K562 (cell line): Measurements from ENCODE around the gene TMIGD2. TPM values are rescaled to one million over a fixed set of nuclear protein-coding genes. Genes with fewer than 3 reads are reported as not detected.

Experiments
- ATAC-seq: fragments of 200-7000 bp; cut with Tn5 transposase; 3 replicates; pipeline ENCODE4 v1.9.1; 2020; ENCODE audit warnings: moderate library complexity
- BruUV-seq: library from RNA; stranded (reverse); fragments of 400-500 nt; replicated peaks from 2 replicates; lab custom pipeline; 2021; lab: Mats Ljungman, UMichigan
- CTCF ChIA-PET: fragments of 300-600 bp; formaldehyde crosslinking; extraction: SDS; loops from one replicate; lab custom pipeline; 2021; ENCODE audit warnings: low intra/inter-chr PET ratio; lab: Yijun Ruan, JAX
- POLR2A ChIA-PET: fragments of 300-600, 350-650 bp; sonication (Branson Sonifier 250); formaldehyde crosslinking; extraction: SDS; loops from one replicate; lab custom pipeline; 2021; ENCODE audit warnings: antibody characterized with exemption, inconsistent platforms; lab: Yijun Ruan, JAX
- DNase-seq, 4 experiments: peaks; one replicate each; pipeline versions ENCODE4 v3.0.0 to v3.0.0-alpha.2; 2011 to 2018; ENCODE audit warnings: low spot score in 3 of 4, mixed read lengths in 3 of 4; ENCODE audit errors: extremely low read depth in 1 of 4
- FAIRE-seq: peaks from 2 replicates; lab custom pipeline; 2011; peaks lifted over from hg19 to GRCh38; lab: Jason Lieb, UNC
- H2AFZ ChIP-seq: 2 replicates; pipeline ENCODE4 v1.6.0; 2011; ENCODE audit warnings: low read depth, low read length, control low read depth, inconsistent platforms
- H3K27ac ChIP-seq: fragments of 200-600 bp; 3 replicates; pipeline ENCODE4 v1.8.0; 2011; ENCODE audit warnings: low read depth, mild to moderate bottlenecking, control low read depth, inconsistent platforms, low read length, moderate library complexity, mixed read lengths; ENCODE audit errors: extremely low read depth
- H3K27me3 ChIP-seq, 2 experiments: fragments of 300-600 bp in 1 of 2; 2 replicates in 1 of 2; 3 replicates in 1 of 2; pipeline versions ENCODE4 v1.6.0 to v1.8.0; 2011; ENCODE audit warnings: inconsistent platforms in 2 of 2, low read length in 2 of 2, mild to moderate bottlenecking in 1 of 2, mixed read lengths in 1 of 2, moderate library complexity in 1 of 2; ENCODE audit not compliant: control insufficient read depth in 2 of 2, insufficient read depth in 2 of 2
- H3K36me3 ChIP-seq: fragments of 300-600 bp; 3 replicates; pipeline ENCODE4 v1.8.0; 2011; ENCODE audit warnings: mild to moderate bottlenecking, low read length, inconsistent platforms; ENCODE audit not compliant: control insufficient read depth, insufficient read depth
- H3K4me1 ChIP-seq, 2 experiments: fragments of 200-600 bp in 1 of 2; replicated peaks in 1 of 2; 2 replicates in 1 of 2; 3 replicates in 1 of 2; pipeline versions ENCODE4 v1.5.1 to v1.8.0; 2011; ENCODE audit warnings: inconsistent platforms in 2 of 2, low read length in 2 of 2, mild to moderate bottlenecking in 1 of 2, mixed read lengths in 1 of 2, moderate library complexity in 1 of 2; ENCODE audit not compliant: control insufficient read depth in 2 of 2, insufficient read depth in 2 of 2
- H3K4me2 ChIP-seq: 2 replicates; pipeline ENCODE4 v1.6.1; 2011; ENCODE audit warnings: low read length, control low read depth, inconsistent platforms, mixed read lengths; ENCODE audit not compliant: insufficient read depth
- H3K4me3 ChIP-seq: fragments of 200-600 bp; sonication (generic), shearing (Covaris generic); 2 replicates; pipeline ENCODE4 v1.5.1; 2016; ENCODE audit warnings: control low read depth, inconsistent platforms
- H3K79me2 ChIP-seq: fragments of 200-600 bp; 3 replicates; pipeline ENCODE4 v1.8.0; 2011; ENCODE audit warnings: low read length, inconsistent platforms; ENCODE audit not compliant: control insufficient read depth, insufficient read depth
- H3K9ac ChIP-seq, 2 experiments: 2 replicates each; pipeline versions ENCODE4 v1.6.0 to v1.6.1; 2011; ENCODE audit warnings: low read depth in 2 of 2, low read length in 2 of 2, control low read depth in 1 of 2, inconsistent platforms in 1 of 2, mild to moderate bottlenecking in 1 of 2, mixed read lengths in 1 of 2; ENCODE audit not compliant: insufficient read depth in 1 of 2
- H3K9me1 ChIP-seq: one replicate; pipeline ENCODE4 v1.6.0; 2011; ENCODE audit warnings: inconsistent platforms, mild to moderate bottlenecking, low read length, moderate library complexity; ENCODE audit not compliant: control insufficient read depth, insufficient read depth
- H3K9me3 ChIP-seq: replicated peaks from 2 replicates; pipeline ENCODE4 v1.5.1; 2011; ENCODE audit warnings: low read depth, low read length, inconsistent platforms; ENCODE audit not compliant: control insufficient read depth, insufficient read depth
- H4K20me1 ChIP-seq: replicated peaks from 2 replicates; pipeline ENCODE4 v1.6.1; 2011; ENCODE audit warnings: low read length, inconsistent platforms, mixed read lengths; ENCODE audit not compliant: control insufficient read depth, insufficient read depth
- AFF1 ChIP-seq, 2 experiments: fragments of 450-650 bp; IDR thresholded peaks; 2 replicates each; pipeline ENCODE4 v1.6.1; 2018; ENCODE audit warnings: mild to moderate bottlenecking in 2 of 2, low read depth in 1 of 2; ENCODE audit not compliant: partially characterized antibody in 2 of 2
- ARHGAP35 ChIP-seq: fragments of 450-650 bp; IDR thresholded peaks from 2 replicates; pipeline ENCODE4 v1.6.1; 2018; ENCODE audit not compliant: partially characterized antibody
- ATF3 ChIP-seq, 2 experiments: fragments of 450-650 bp in 1 of 2; sonication (generic) in 1 of 2; formaldehyde crosslinking in 1 of 2; IDR thresholded peaks in 1 of 2; conservative IDR thresholded peaks in 1 of 2; 2 replicates each; pipeline versions ENCODE4 v1.6.1 to v1.8.1; 2016 to 2023; ENCODE audit warnings: mild to moderate bottlenecking in 2 of 2, moderate library complexity in 2 of 2, inconsistent platforms in 1 of 2, missing genetic modification reagents in 1 of 2
- CBFA2T3 ChIP-seq: fragments of 450-650 bp; IDR thresholded peaks from 2 replicates; pipeline ENCODE4 v1.6.1; 2017
- CC2D1A ChIP-seq: fragments of 450-650 bp; IDR thresholded peaks from 2 replicates; pipeline ENCODE4 v1.6.1; 2017; ENCODE audit warnings: mild to moderate bottlenecking
- CTBP1 ChIP-seq: fragments of 450-650 bp; IDR thresholded peaks from 2 replicates; pipeline ENCODE4 v1.6.1; 2016; ENCODE audit warnings: borderline replicate concordance
- FOSL1 ChIP-seq: fragments of 200-800 bp; sonication (Bioruptor generic); conservative IDR thresholded peaks from 2 replicates; pipeline ENCODE4 v1.6.1; 2016; ENCODE audit warnings: missing genetic modification characterization, missing compliant biosample characterization
- GTF2E2 ChIP-seq: fragments of 200-800 bp; sonication (Bioruptor generic); IDR thresholded peaks from 2 replicates; pipeline ENCODE4 v1.6.1; 2016; ENCODE audit warnings: missing genetic modification characterization, missing compliant biosample characterization
- NCOA1 ChIP-seq: fragments of 450-650 bp; IDR thresholded peaks from 2 replicates; pipeline ENCODE4 v1.6.1; 2016; ENCODE audit warnings: low read depth
- NCOR1 ChIP-seq: fragments of 450-650 bp; IDR thresholded peaks from 2 replicates; pipeline ENCODE4 v1.6.1; 2016; ENCODE audit warnings: mild to moderate bottlenecking, moderate library complexity
- SMARCC2 ChIP-seq: fragments of 450-650 bp; IDR thresholded peaks from 2 replicates; pipeline ENCODE4 v1.6.1; 2017; ENCODE audit warnings: antibody characterized with exemption, moderate library complexity, mild to moderate bottlenecking, low read depth
- SMC3 ChIP-seq: conservative IDR thresholded peaks from 2 replicates; pipeline ENCODE4 v1.6.1; 2011; ENCODE audit warnings: low read depth, low read length, improper control_type of control experiment; ENCODE audit not compliant: insufficient read depth
- ZNF830 ChIP-seq: fragments of 250-450 bp; sonication (Bioruptor Pico); IDR thresholded peaks from 2 replicates; pipeline ENCODE4 v1.5.0; 2021; ENCODE audit warnings: mild to moderate bottlenecking
- WGBS: fragments of 100-300 bp; shearing (Covaris generic); methylation state at CpG from one replicate; pipeline ENCODE4 v1.1.6; 2016; ENCODE audit warnings: low coverage, mixed read lengths; ENCODE audit not compliant: insufficient coverage; ENCODE audit errors: missing lambda C conversion rate; 5-methylcytosine and 5-hydroxymethylcytosine counted together
- in situ Hi-C: fragments of 300-500 bp; cut with MboI; formaldehyde crosslinking; loops from 4 replicates; pipeline ENCODE4 v1.15.0; 2018; ENCODE audit warnings: inconsistent platforms, mixed read lengths
- intact Hi-C: fragments of 100-400 bp; cut with micrococcal nuclease; formaldehyde crosslinking; loops from 2 replicates; pipeline ENCODE4 v1.14.2; 2022
- polyA plus RNA-seq, 8 experiments: library from polyadenylated mRNA; depleted of rRNA in 4 of 8; stranded (reverse) in 5 of 8; unstranded in 3 of 8; fragments of >200 nt; fragmentation: Nextera tagmentation in 2 of 8; fragmentation: Illumina TruSeq in 1 of 8; extraction: Ambion mirVana in 2 of 8; extraction: Trizol in 1 of 8; gene quantifications; 2 replicates each; pipeline versions ENCODE4 v1.2.1 to v1.2.3, GENCODE V29; 2011 to 2014; ENCODE audit warnings: inconsistent platforms in 1 of 8, missing spikeins in 1 of 8
- total RNA-seq, 7 experiments: library from RNA; depleted of rRNA in 6 of 7; stranded (reverse); fragments of >200 nt in 6 of 7; fragmentation: Illumina TruSeq in 2 of 7; extraction: Trizol in 2 of 7; gene quantifications; 2 replicates each; pipeline versions ENCODE4 v1.2.1 to v1.2.3, GENCODE V29; 2011 to 2021; ENCODE audit warnings: low replicate concordance in 1 of 7

Gene TMIGD2
- total and polyA plus RNA-seq, 9 of the 15 experiments (the other 6 are each of a cell fraction or from before 2014, with no cell fraction given): not detected

GRCh38 chr19:4346020-4346383, 43.8 kb upstream of the TMIGD2 start:
- FAIRE-seq (no peak), ATAC-seq (no peak), DNase-seq (no peak)
- BruUV-seq: no TSS peak
- H3K27ac ChIP-seq: no peak overlapping the region
- ChIA-PET CTCF (no interaction called here), POLR2A (interaction anchor here (0.5 to 0.7 kb wide), 2 partner anchors 16 to 82 kb away, joined by 3 read pairs; no protein-coding TSS in a partner anchor)
- H3K27me3 ChIP-seq: no peaks in the 10 kb centered on the region
- H3K4me3 ChIP-seq: no peak overlapping the region
- H3K36me3 ChIP-seq: peaks cover 15% of the 10 kb centered on the region; the same call in 2 of the 3 replicates
- 87% methylated on average over 6 of the region's 6 CpGs for WGBS
- no peak overlapping the region for H2AFZ ChIP-seq
- no peak overlapping the region for H3K4me2 ChIP-seq
- intact Hi-C loops: no loop called here
- TF ChIP-seq ATF3 (IDR thresholded peaks at IDR 0.05) (no peak), ATF3 (CRISPR knock-in tag; conservative IDR thresholded peaks at IDR 0.05) (no peak), ZNF830 (CRISPR knock-in tag) (no peak), SMC3 (no peak), FOSL1 (tag) (no peak), GTF2E2 (tag) (no peak), SMARCC2 (no peak), AFF1 (IDR thresholded peaks at IDR 0.05; ENCODE audit: low read depth in 1 of 2, partially characterized antibody in 2 of 2) (no peak), CBFA2T3 (no peak), CTBP1 (no peak), NCOR1 (no peak), NCOA1 (no peak), CC2D1A (no peak), ARHGAP35 (no peak)
- TF ChIP-seq, all 486 proteins: peak for 0
- H3K9me1 ChIP-seq: no peaks in the 10 kb centered on the region
- H4K20me1 ChIP-seq: no peaks in the 10 kb centered on the region
- H3K9ac ChIP-seq: peak overlapping the region in 1 of 2 experiments; percentile 76; a peak in 1 of 4 replicates
- in situ Hi-C loops: loop anchor here (10.0 kb wide), 1 partner anchor 71 kb away; the partner anchor contains the start of gene SHD
- H3K9me3 ChIP-seq: no peaks in the 10 kb centered on the region
- H3K4me1 ChIP-seq: peaks cover 8 to 35% of the 10 kb centered on the region in 2 experiments; a peak in 4 of 5 replicates
- peaks cover 7% of the 10 kb centered on the region for H3K79me2 ChIP-seq
